PC-3 (cell line): ENCODE results near the gene FGFRL1.

Experiments
- CTCF ChIP-seq: fragments of 300-600 bp; sonication (generic); conservative IDR thresholded peaks from 2 replicates; pipeline ENCODE4 v1.5.1; 2017; ENCODE audit warnings: antibody characterized with exemption, low read depth, mild to moderate bottlenecking, low read length
- EZH2 ChIP-seq: fragments of 300-600 bp; sonication (generic); IDR thresholded peaks from one replicate; pipeline ENCODE4 v1.6.1; 2017; ENCODE audit warnings: antibody characterized with exemption, mild to moderate bottlenecking, low read length; ENCODE audit not compliant: unreplicated experiment
- EZH2phosphoT487 ChIP-seq: fragments of 300-600 bp; sonication (generic); IDR thresholded peaks from 2 replicates; pipeline ENCODE4 v1.6.1; 2018; ENCODE audit warnings: mild to moderate bottlenecking, antibody characterized with exemption, low read length, borderline replicate concordance

GRCh38 chr4:973431-974397, 37.7 kb upstream of the FGFRL1 start, which contains the start of gene DGKQ:
- TF ChIP-seq CTCF (no peak), EZH2 (no peak), EZH2phosphoT487 (no peak)
